GM19467 (cell line): ENCODE results near the gene MYO3B.
"Not testable (repeated sequence)": the region's sequence is repeated elsewhere in the genome, so short reads cannot be mapped to it uniquely, and the experiment has no call there.

Experiments used
- ATAC-seq: cut with Tn5 transposase; IDR thresholded peaks from one replicate; pipeline ENCODE4 v1.9.1; 2021; ENCODE audit warnings: mild to moderate bottlenecking, moderate library complexity; ENCODE audit not compliant: unreplicated experiment

Gene MYO3B

GRCh38 chr2:170456914-170457313 lies 279.0 kb downstream of the MYO3B start:
- no peak for ATAC-seq

GRCh38 chr2:170457742-170458141 lies 279.8 kb downstream of the MYO3B start:
- no peak for ATAC-seq

GRCh38 chr2:170461889-170462288 lies 283.9 kb downstream of the MYO3B start:
- no peak for ATAC-seq

GRCh38 chr2:170462433-170463205 lies 284.7 kb downstream of the MYO3B start:
- ATAC-seq, result no peak

- ATAC-seq, result no peak
Measured at GRCh38 chr2:170463206-170463537, 285.2 kb downstream of the MYO3B start.

- no peak for ATAC-seq
Measured at GRCh38 chr2:170464268-170464667, 286.3 kb downstream of the MYO3B start.

- no peak for ATAC-seq
Measured at GRCh38 chr2:170465241-170465640, 287.3 kb downstream of the MYO3B start.

GRCh38 chr2:170466632-170467031 lies 288.7 kb downstream of the MYO3B start:
- no peak for ATAC-seq

GRCh38 chr2:170467568-170468422 lies 289.8 kb downstream of the MYO3B start:
- no peak for ATAC-seq

GRCh38 chr2:170468557-170468956 lies 290.6 kb downstream of the MYO3B start:
- ATAC-seq, result no peak

- ATAC-seq, result not testable (repeated sequence)
Measured at GRCh38 chr2:170472498-170472897, 294.6 kb downstream of the MYO3B start.

- no peak for ATAC-seq
Measured at GRCh38 chr2:170475878-170476277, 297.9 kb downstream of the MYO3B start.

- no peak for ATAC-seq
Measured at GRCh38 chr2:170477630-170478029, 299.7 kb downstream of the MYO3B start.

GRCh38 chr2:170481201-170481600 lies 303.3 kb downstream of the MYO3B start:
- ATAC-seq, result no peak

- ATAC-seq, result no peak
Measured at GRCh38 chr2:170484552-170484951, 306.6 kb downstream of the MYO3B start.

GRCh38 chr2:170485254-170486026 lies 307.5 kb downstream of the MYO3B start:
- ATAC-seq, result no peak

- no peak for ATAC-seq
Measured at GRCh38 chr2:170486730-170487129, 308.8 kb downstream of the MYO3B start.

- ATAC-seq, result no peak
Measured at GRCh38 chr2:170488807-170489206, 310.9 kb downstream of the MYO3B start.

- no peak for ATAC-seq
Measured at GRCh38 chr2:170492010-170492409, 314.1 kb downstream of the MYO3B start.

GRCh38 chr2:170493426-170494097 lies 315.6 kb downstream of the MYO3B start:
- no peak for ATAC-seq

GRCh38 chr2:170495896-170496295 lies 317.9 kb downstream of the MYO3B start:
- ATAC-seq, result no peak
